Neural progenitor cell (in vitro differentiated cells): ENCODE data around the gene PTPN22. TPM values are rescaled to one million over a fixed set of nuclear protein-coding genes. Genes with fewer than 3 reads are reported as not detected.

ENCODE experiments used
- DNase-seq: peaks from one replicate; pipeline ENCODE4 v3.0.0-alpha.2; 2016; ENCODE audit warnings: low spot score
- H2AFZ ChIP-seq: fragments of 200-600 bp; sonication (generic); replicated peaks from 2 replicates; pipeline ENCODE4 v1.6.1; 2016; ENCODE audit warnings: antibody characterized with exemption
- H3F3A ChIP-seq: fragments of 200-600 bp; sonication (generic); 2 replicates; pipeline ENCODE4 v1.6.1; 2016; ENCODE audit warnings: antibody characterized with exemption, low read depth
- H3K27ac ChIP-seq: fragments of 200-600 bp; sonication (generic); 2 replicates; pipeline ENCODE4 v1.5.1; 2016; ENCODE audit warnings: mild to moderate bottlenecking
- H3K27me3 ChIP-seq: fragments of 200-600 bp; sonication (generic); 2 replicates; pipeline ENCODE4 v1.6.1; 2016; ENCODE audit warnings: mild to moderate bottlenecking, moderate library complexity
- H3K36me3 ChIP-seq: fragments of 200-600 bp; sonication (generic); 2 replicates; pipeline ENCODE4 v1.5.1; 2016
- H3K4me1 ChIP-seq: fragments of 200-600 bp; sonication (generic); 2 replicates; pipeline ENCODE4 v1.6.1; 2016; ENCODE audit warnings: mixed run types
- H3K4me2 ChIP-seq: fragments of 200-600 bp; sonication (generic); 2 replicates; pipeline ENCODE4 v1.6.1; 2016
- H3K4me3 ChIP-seq: fragments of 200-600 bp; sonication (generic); 2 replicates; pipeline ENCODE4 v1.5.1; 2016
- H3K79me2 ChIP-seq: fragments of 200-600 bp; sonication (generic); 2 replicates; pipeline ENCODE4 v1.6.1; 2016; ENCODE audit warnings: low read depth
- H3K9ac ChIP-seq: fragments of 200-600 bp; sonication (generic); 2 replicates; pipeline ENCODE4 v1.6.1; 2016
- H3K9me3 ChIP-seq: fragments of 200-600 bp; sonication (generic); 2 replicates; pipeline ENCODE4 v1.5.1; 2016; ENCODE audit warnings: low read depth
- H4K20me1 ChIP-seq: fragments of 200-600 bp; sonication (generic); 2 replicates; pipeline ENCODE4 v1.6.1; 2016; ENCODE audit warnings: low read depth
- H3K27ac Mint-ChIP-seq: 3 replicates; pipeline ENCODE4 v1.8.0; 2021; ENCODE audit warnings: mixed read lengths
- H3K27me3 Mint-ChIP-seq: 2 replicates; pipeline ENCODE4 v1.8.0; 2022; ENCODE audit warnings: low read depth, mild to moderate bottlenecking, inconsistent platforms, moderate library complexity, mixed read lengths; ENCODE audit not compliant: insufficient read depth
- H3K36me3 Mint-ChIP-seq: 3 replicates; pipeline ENCODE4 v1.8.0; 2021; ENCODE audit warnings: mixed read lengths
- H3K4me1 Mint-ChIP-seq: 3 replicates; pipeline ENCODE4 v1.8.0; 2021; ENCODE audit warnings: mixed read lengths
- H3K4me3 Mint-ChIP-seq: 3 replicates; pipeline ENCODE4 v1.8.0; 2021; ENCODE audit warnings: mild to moderate bottlenecking, moderate library complexity, mixed read lengths
- H3K9me3 Mint-ChIP-seq: 3 replicates; pipeline ENCODE4 v1.8.0; 2020; ENCODE audit warnings: mixed read lengths
- CTCF ChIP-seq: fragments of 200-600 bp; sonication (generic); IDR thresholded peaks from 2 replicates; pipeline ENCODE4 v1.5.1; 2017; ENCODE audit warnings: antibody characterized with exemption, mild to moderate bottlenecking
- EZH2 ChIP-seq: fragments of 200-600 bp; sonication (generic); IDR thresholded peaks from 2 replicates; pipeline ENCODE4 v1.6.1; 2017; ENCODE audit warnings: antibody characterized with exemption, mild to moderate bottlenecking, moderate library complexity
- EZH2phosphoT487 ChIP-seq: fragments of 200-600 bp; sonication (generic); IDR thresholded peaks from 2 replicates; pipeline ENCODE4 v1.6.1; 2017; ENCODE audit warnings: antibody characterized with exemption
- total RNA-seq: library from RNA; depleted of rRNA; stranded (reverse); fragments of >200 nt; gene quantifications from 2 replicates; pipeline ENCODE4 v1.2.3, GENCODE V29; 2015; ENCODE audit warnings: low replicate concordance

Gene PTPN22
- not detected in 2 replicates for total RNA-seq

GRCh38 chr1:113871597-113872113 is at the start of gene PTPN22:
Gene PTPN22 (minus strand): TSS chr1:113871712.
- H3F3A ChIP-seq, result no peaks in the 10 kb centered on the region
- H3K4me3 Mint-ChIP-seq, result no peak within 1 kb of the TSS
- no peaks in the 10 kb centered on the region for H3K9me3 ChIP-seq
- no peaks in the 10 kb centered on the region for H3K79me2 ChIP-seq
- H4K20me1 ChIP-seq, result no peaks in the 10 kb centered on the region
- no peaks in the 10 kb centered on the region for H3K4me1 ChIP-seq
- H3K27me3 Mint-ChIP-seq, result peaks cover 2% of the 10 kb centered on the region
- H3K36me3 Mint-ChIP-seq, result no peaks in the 10 kb centered on the region
- peak within 1 kb of the TSS; percentile 59 for H2AFZ ChIP-seq
- no peaks in the 10 kb centered on the region for H3K36me3 ChIP-seq
- no peaks in the 10 kb centered on the region for H3K9me3 Mint-ChIP-seq
- no peak within 1 kb of the TSS for H3K9ac ChIP-seq
- DNase-seq, result no peak
- no peaks in the 10 kb centered on the region for H3K4me1 Mint-ChIP-seq
- TF ChIP-seq CTCF (no peak), EZH2phosphoT487 (no peak), EZH2 (no peak)
- no peak within 1 kb of the TSS for H3K4me3 ChIP-seq
- no peaks in the 10 kb centered on the region for H3K27me3 ChIP-seq
- no peak within 1 kb of the TSS for H3K4me2 ChIP-seq
- H3K27ac ChIP-seq, result no peak within 1 kb of the TSS
- H3K27ac Mint-ChIP-seq, result no peak within 1 kb of the TSS

- no peaks in the 10 kb centered on the region for H3K4me1 Mint-ChIP-seq
- H3K9me3 Mint-ChIP-seq, result no peaks in the 10 kb centered on the region
- H3K4me1 ChIP-seq, result peaks cover 8% of the 10 kb centered on the region
- no peaks in the 10 kb centered on the region for H4K20me1 ChIP-seq
- H2AFZ ChIP-seq, result no peak overlapping the region
- no peak overlapping the region for H3K4me3 ChIP-seq
- no peak overlapping the region for H3K4me2 ChIP-seq
- no peak for DNase-seq
- peaks cover 4% of the 10 kb centered on the region for H3K36me3 ChIP-seq
- H3K27ac Mint-ChIP-seq, result no peak overlapping the region
- H3F3A ChIP-seq, result peaks cover 6% of the 10 kb centered on the region
- H3K9me3 ChIP-seq, result no peaks in the 10 kb centered on the region
- H3K9ac ChIP-seq, result no peak overlapping the region
- H3K27me3 Mint-ChIP-seq, result no peaks in the 10 kb centered on the region
- no peaks in the 10 kb centered on the region for H3K79me2 ChIP-seq
- H3K27me3 ChIP-seq, result peaks cover 10% of the 10 kb centered on the region
- H3K36me3 Mint-ChIP-seq, result peaks cover 3% of the 10 kb centered on the region
- TF ChIP-seq CTCF, result no peak
- H3K27ac ChIP-seq, result no peak overlapping the region
- no peak overlapping the region for H3K4me3 Mint-ChIP-seq
Measured at GRCh38 chr1:113918243-113918642, 46.7 kb upstream of the PTPN22 start.

DNA sequence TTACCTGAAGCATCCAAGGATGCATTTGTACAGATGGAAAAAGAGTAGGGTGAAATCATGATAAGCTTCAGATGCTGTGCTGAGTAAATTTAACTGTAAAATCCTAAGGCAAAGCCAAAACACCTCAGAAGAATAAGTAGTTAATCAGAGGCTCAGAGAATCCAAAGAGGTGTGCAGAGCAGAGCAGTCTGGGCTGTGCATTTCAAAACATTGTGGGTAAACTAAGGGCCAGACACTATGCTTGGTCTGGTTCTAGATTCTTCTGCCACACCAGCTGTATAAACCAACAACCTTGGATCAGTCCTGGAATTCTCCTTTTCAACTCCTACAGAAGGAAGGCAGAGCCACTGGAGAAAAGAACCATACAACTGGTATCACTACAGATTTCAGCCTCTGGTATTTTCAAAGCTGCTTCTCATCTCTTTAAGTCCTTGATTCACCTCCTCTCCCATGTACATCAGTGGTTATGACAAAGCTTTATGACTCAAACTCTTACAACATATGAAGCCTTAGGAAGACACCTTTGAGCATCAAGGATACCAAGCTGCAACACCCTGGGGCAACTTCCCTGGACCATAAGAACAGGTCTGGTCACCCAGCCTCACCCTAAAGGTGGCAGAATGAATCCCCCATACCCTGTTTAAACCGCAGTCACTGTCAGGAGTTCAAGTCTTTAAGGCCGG is 46.0 kb upstream of the PTPN22 start:
- Histone ChIP-seq H2AFZ (no peak overlapping the region), H3K4me2 (no peak overlapping the region), H3K9ac (no peak overlapping the region), H3K4me3 (no peak overlapping the region), H3K36me3 (peaks cover 4% of the 10 kb centered on the region), H3K27ac (no peak overlapping the region), H3K9me3 (no peaks in the 10 kb centered on the region), H3K4me1 (peaks cover 8% of the 10 kb centered on the region), H3K79me2 (no peaks in the 10 kb centered on the region), H4K20me1 (no peaks in the 10 kb centered on the region), H3K27me3 (peaks cover 5% of the 10 kb centered on the region), H3F3A (peaks cover 6% of the 10 kb centered on the region)
- H3K4me1 Mint-ChIP-seq, result no peaks in the 10 kb centered on the region
- no peak overlapping the region for H3K4me3 Mint-ChIP-seq
- peaks cover 3% of the 10 kb centered on the region for H3K36me3 Mint-ChIP-seq
- H3K27ac Mint-ChIP-seq, result no peak overlapping the region
- no peaks in the 10 kb centered on the region for H3K9me3 Mint-ChIP-seq
- TF ChIP-seq EZH2phosphoT487 (no peak), EZH2 (no peak), CTCF (no peak)
- H3K27me3 Mint-ChIP-seq, result no peaks in the 10 kb centered on the region
- no peak for DNase-seq
